Measurements from ENCODE around the gene ADCK2.

GRCh38 chr7:140661124-140661523 is 11.6 kb upstream of the ADCK2 start:
- TF ChIP-seq CTCF (IDR thresholded peaks at IDR 0.05 in 4 of 5, conservative IDR thresholded peaks at IDR 0.05 in 1 of 5): no peak
- TF ChIP-seq POLR2A (IDR thresholded peaks at IDR 0.05): no peak
